KBM-7 (cell line): ENCODE results near the gene ADORA2B.
"Not testable (repeated sequence)": the region's sequence is repeated elsewhere in the genome, so short reads cannot be mapped to it uniquely, and the experiment has no call there.

Experiments
- DNase-seq: peaks from one replicate; pipeline ENCODE4 v3.0.0-alpha.2; 2015
- in situ Hi-C: fragments of 300-500 bp; cut with MboI; formaldehyde crosslinking; loops from 2 replicates; pipeline ENCODE4 v1.14.3; 2020; ENCODE audit warnings: low sequenced_read_pairs, low pct_unique_long_range_greater_than_20kb, mixed read lengths

ADORA2B gene

GRCh38 chr17:15919466-15919865, 25.5 kb upstream of the ADORA2B start:
- in situ Hi-C loops, result no loop called here
- no peak for DNase-seq

- in situ Hi-C loops, result no loop called here
- peak; percentile 42 for DNase-seq
Measured at GRCh38 chr17:15920758-15921239, 24.1 kb upstream of the ADORA2B start.

GRCh38 chr17:15921640-15922039, 23.3 kb upstream of the ADORA2B start:
- in situ Hi-C loops, result no loop called here
- DNase-seq, result no peak

- in situ Hi-C loops, result no loop called here
- no peak for DNase-seq
Measured at GRCh38 chr17:15922586-15922985, 22.3 kb upstream of the ADORA2B start.

GRCh38 chr17:15926039-15926740, 18.7 kb upstream of the ADORA2B start:
- no peak for DNase-seq
- in situ Hi-C loops, result no loop called here

GRCh38 chr17:15928286-15928785, 16.6 kb upstream of the ADORA2B start:
- DNase-seq, result no peak
- in situ Hi-C loops, result no loop called here

GRCh38 chr17:15929941-15930340, 15.0 kb upstream of the ADORA2B start:
- in situ Hi-C loops, result no loop called here

GRCh38 chr17:15930426-15930825, 14.5 kb upstream of the ADORA2B start:
- no peak for DNase-seq
- in situ Hi-C loops, result no loop called here

More at GRCh38 chr17:15929941-15930340, 15.0 kb upstream of the ADORA2B start:
- no peak for DNase-seq

GRCh38 chr17:15931394-15931793, 13.5 kb upstream of the ADORA2B start:
- in situ Hi-C loops, result no loop called here
- DNase-seq, result no peak

- in situ Hi-C loops, result no loop called here
- DNase-seq, result no peak
Measured at GRCh38 chr17:15934866-15935265, 10.1 kb upstream of the ADORA2B start.

GRCh38 chr17:15935891-15936290, 9.0 kb upstream of the ADORA2B start:
- DNase-seq, result no peak
- in situ Hi-C loops, result no loop called here

GRCh38 chr17:15936481-15936880, 8.4 kb upstream of the ADORA2B start:
- in situ Hi-C loops, DNase-seq: not testable (repeated sequence)

- in situ Hi-C loops, result no loop called here
- no peak for DNase-seq
Measured at GRCh38 chr17:15941781-15942180, 3.1 kb upstream of the ADORA2B start.

- DNase-seq, result peak; percentile 81
- in situ Hi-C loops, result no loop called here
Measured at GRCh38 chr17:15942207-15942833, 2.6 kb upstream of the ADORA2B start.

GRCh38 chr17:15943971-15944758, 765 bp upstream of the ADORA2B start:
- in situ Hi-C loops, result no loop called here

GRCh38 chr17:15945527-15946191, 729 bp downstream of the ADORA2B start:
- no peak for DNase-seq
- in situ Hi-C loops, result no loop called here

More at GRCh38 chr17:15943971-15944758, 765 bp upstream of the ADORA2B start:
- no peak for DNase-seq

- DNase-seq, result no peak
- in situ Hi-C loops, result no loop called here
Measured at GRCh38 chr17:15946611-15947120, 1.7 kb downstream of the ADORA2B start.

- in situ Hi-C loops, result no loop called here
- DNase-seq, result no peak
Measured at GRCh38 chr17:15947271-15947670, 2.3 kb downstream of the ADORA2B start.
